ENCODE data around the gene LCAT.

Gene LCAT

GRCh38 chr16:67909056-67909742, 34.7 kb downstream of the LCAT start:
- TF ChIP-seq CTCF (IDR thresholded peaks at IDR 0.05; ENCODE audit: poor library complexity, severe bottlenecking): no peak
- no peak for DNase-seq (ENCODE audit: low spot score)
- H3K4me1 ChIP-seq (ENCODE audit: insufficient read depth, poor library complexity, severe bottlenecking): no peaks in the 10 kb centered on the region
- H3K9me3 ChIP-seq (ENCODE audit: severe bottlenecking): no peaks in the 10 kb centered on the region
- ATAC-seq (ENCODE audit: low read depth): no peak
- no peaks in the 10 kb centered on the region for H3K27me3 ChIP-seq (ENCODE audit: insufficient read depth, poor library complexity, severe bottlenecking)
- H3K27ac ChIP-seq (ENCODE audit: poor library complexity, severe bottlenecking): no peak overlapping the region
- peaks cover 19% of the 10 kb centered on the region; the same call in 1 of the 2 replicates for H3K36me3 ChIP-seq (ENCODE audit: low read depth)
- H3K4me3 ChIP-seq (ENCODE audit: severe bottlenecking): no peak overlapping the region

GRCh38 chr16:67907397-67908180, 36.3 kb downstream of the LCAT start:
- ATAC-seq (ENCODE audit: low read depth): no peak
- H3K36me3 ChIP-seq (ENCODE audit: low read depth): peaks cover 23% of the 10 kb centered on the region; the same call in 1 of the 2 replicates
- no peaks in the 10 kb centered on the region for H3K9me3 ChIP-seq (ENCODE audit: severe bottlenecking)
- H3K27me3 ChIP-seq (ENCODE audit: insufficient read depth, poor library complexity, severe bottlenecking): no peaks in the 10 kb centered on the region
- TF ChIP-seq CTCF (IDR thresholded peaks at IDR 0.05; ENCODE audit: poor library complexity, severe bottlenecking): no peak
- no peaks in the 10 kb centered on the region for H3K4me1 ChIP-seq (ENCODE audit: insufficient read depth, poor library complexity, severe bottlenecking)
- DNase-seq (ENCODE audit: low spot score): no peak
- H3K4me3 ChIP-seq (ENCODE audit: severe bottlenecking): no peak overlapping the region
- no peak overlapping the region for H3K27ac ChIP-seq (ENCODE audit: poor library complexity, severe bottlenecking)

GRCh38 chr16:67902831-67903230, 41.1 kb downstream of the LCAT start:
- H3K4me1 ChIP-seq (ENCODE audit: insufficient read depth, poor library complexity, severe bottlenecking): no peaks in the 10 kb centered on the region
- TF ChIP-seq CTCF (IDR thresholded peaks at IDR 0.05; ENCODE audit: poor library complexity, severe bottlenecking): no peak
- peaks cover 4% of the 10 kb centered on the region for H3K9me3 ChIP-seq (ENCODE audit: severe bottlenecking)
- H3K27ac ChIP-seq (ENCODE audit: poor library complexity, severe bottlenecking): no peak overlapping the region
- H3K4me3 ChIP-seq (ENCODE audit: severe bottlenecking): no peak overlapping the region
- H3K27me3 ChIP-seq (ENCODE audit: insufficient read depth, poor library complexity, severe bottlenecking): no peaks in the 10 kb centered on the region
- no peak for ATAC-seq (ENCODE audit: low read depth)
- no peak for DNase-seq (ENCODE audit: low spot score)
- peaks cover 4% of the 10 kb centered on the region; the same call in 1 of the 2 replicates for H3K36me3 ChIP-seq (ENCODE audit: low read depth)

GRCh38 chr16:67901734-67902133, 42.2 kb downstream of the LCAT start:
- no peak for TF ChIP-seq CTCF (IDR thresholded peaks at IDR 0.05; ENCODE audit: poor library complexity, severe bottlenecking)
- H3K27me3 ChIP-seq (ENCODE audit: insufficient read depth, poor library complexity, severe bottlenecking): no peaks in the 10 kb centered on the region
- DNase-seq (ENCODE audit: low spot score) (no peak), ATAC-seq (ENCODE audit: low read depth) (no peak)
- H3K27ac ChIP-seq (ENCODE audit: poor library complexity, severe bottlenecking): no peak overlapping the region
- H3K4me3 ChIP-seq (ENCODE audit: severe bottlenecking): no peak overlapping the region
- H3K36me3 ChIP-seq (ENCODE audit: low read depth): peaks cover 4% of the 10 kb centered on the region; the same call in 1 of the 2 replicates
- no peaks in the 10 kb centered on the region for H3K4me1 ChIP-seq (ENCODE audit: insufficient read depth, poor library complexity, severe bottlenecking)
- H3K9me3 ChIP-seq (ENCODE audit: severe bottlenecking): peaks cover 4% of the 10 kb centered on the region
